K562 (cell line): Measurements from ENCODE around the gene DBH.
"Not testable (repeated sequence)": the region's sequence is repeated elsewhere in the genome, so short reads cannot be mapped to it uniquely, and the experiment has no call there.

Source experiments
- CTCF ChIP-seq, 3 experiments: IDR thresholded peaks in 2 of 3; conservative IDR thresholded peaks in 1 of 3; 2 replicates each; pipeline ENCODE4 v1.5.1; 2011 to 2012; ENCODE audit warnings: low read length in 3 of 3, mild to moderate bottlenecking in 3 of 3, control low read depth in 2 of 3, improper control_type of control experiment in 1 of 3, inconsistent platforms in 1 of 3, low read depth in 1 of 3, mixed read lengths in 1 of 3, moderate library complexity in 1 of 3; ENCODE audit not compliant: insufficient read depth in 2 of 3
- EP300 ChIP-seq: IDR thresholded peaks from 2 replicates; pipeline ENCODE4 v1.6.1; 2012; ENCODE audit warnings: low read length, improper control_type of control experiment
- EZH2 ChIP-seq: IDR thresholded peaks from 2 replicates; pipeline ENCODE4 v1.6.1; 2012; ENCODE audit warnings: low read depth, mild to moderate bottlenecking, inconsistent platforms, low read length, borderline replicate concordance
- HDAC8 ChIP-seq: fragments of 450-650 bp; IDR thresholded peaks from 2 replicates; pipeline ENCODE4 v1.6.1; 2016; ENCODE audit warnings: mild to moderate bottlenecking, missing genetic modification characterization, moderate library complexity, missing compliant biosample characterization
- KLF16 ChIP-seq: IDR thresholded peaks from 2 replicates; pipeline ENCODE4 v1.6.1; 2016; ENCODE audit warnings: antibody characterized with exemption
- MYC ChIP-seq, 2 experiments: fragments of 250-450 bp in 1 of 2; sonication (Bioruptor Pico) in 1 of 2; IDR thresholded peaks; 2 replicates each; pipeline versions ENCODE4 v1.5.1 to v1.6.1; 2012 to 2021; ENCODE audit warnings: low read depth in 2 of 2, borderline replicate concordance in 1 of 2, improper control_type of control experiment in 1 of 2, low read length in 1 of 2, mild to moderate bottlenecking in 1 of 2, moderate library complexity in 1 of 2
- NR3C1 ChIP-seq: sonication (generic); formaldehyde crosslinking; IDR thresholded peaks from 2 replicates; pipeline ENCODE4 v1.8.1; 2022; ENCODE audit warnings: missing genetic modification reagents
- POLR2A ChIP-seq: fragments of 450-650 bp; conservative IDR thresholded peaks from 2 replicates; pipeline ENCODE4 v1.6.1; 2016
- POLR2AphosphoS2 ChIP-seq: IDR thresholded peaks from 2 replicates; pipeline ENCODE4 v1.6.1; 2012; ENCODE audit warnings: low read length, improper control_type of control experiment
- RCOR1 ChIP-seq, 2 experiments: IDR thresholded peaks; 2 replicates each; pipeline ENCODE4 v1.6.1; 2012; ENCODE audit warnings: low read depth in 2 of 2, low read length in 2 of 2, borderline replicate concordance in 1 of 2, improper control_type of control experiment in 1 of 2
- ZBTB17 ChIP-seq: fragments of 450-650 bp; formaldehyde crosslinking; IDR thresholded peaks from 2 replicates; pipeline ENCODE4 v1.4.0; 2020; ENCODE audit warnings: mild to moderate bottlenecking
- ZFP30 ChIP-seq: fragments of 250-450 bp; sonication (Bioruptor Pico); IDR thresholded peaks from 2 replicates; pipeline ENCODE4 v1.8.0; 2022; ENCODE audit warnings: moderate library complexity, mild to moderate bottlenecking, inconsistent platforms, borderline replicate concordance
- ZNF197 ChIP-seq: fragments of 200-800 bp; sonication (Bioruptor generic); IDR thresholded peaks from 2 replicates; pipeline ENCODE4 v1.6.1; 2016; ENCODE audit warnings: low read depth, missing genetic modification characterization, missing compliant biosample characterization
- TF ChIP-seq, protein P1 (sequence below), 2 experiments: fragments of 150-350 bp in 1 of 2; IDR thresholded peaks; 2 replicates each; pipeline ENCODE4 v1.6.1; 2012 to 2016; ENCODE audit warnings: low read depth in 2 of 2, low read length in 2 of 2, mild to moderate bottlenecking in 1 of 2, moderate library complexity in 1 of 2

GRCh38 chr9:133626008-133626407 lies 10.2 kb upstream of the DBH start:
- not testable (repeated sequence) for TF ChIP-seq POLR2AphosphoS2; EP300; CTCF (IDR thresholded peaks at IDR 0.05 in 2 of 3, conservative IDR thresholded peaks at IDR 0.05 in 1 of 3; ENCODE audit: insufficient read depth in 2 of 3, low read depth in 1 of 3, low read length in 3 of 3); EZH2; ZBTB17 (CRISPR knock-in tag); POLR2A; ZFP30 (CRISPR knock-in tag); HDAC8 (tag); ZNF197 (CRISPR knock-in tag); NR3C1; KLF16; RCOR1 (IDR thresholded peaks at IDR 0.05; ENCODE audit: borderline replicate concordance in 1 of 2, low read depth in 2 of 2, low read length in 2 of 2); MYC (IDR thresholded peaks at IDR 0.05; ENCODE audit: low read depth, low read length); MYC (CRISPR knock-in tag; IDR thresholded peaks at IDR 0.05; ENCODE audit: borderline replicate concordance, low read depth)
- TF ChIP-seq, protein P1, sequence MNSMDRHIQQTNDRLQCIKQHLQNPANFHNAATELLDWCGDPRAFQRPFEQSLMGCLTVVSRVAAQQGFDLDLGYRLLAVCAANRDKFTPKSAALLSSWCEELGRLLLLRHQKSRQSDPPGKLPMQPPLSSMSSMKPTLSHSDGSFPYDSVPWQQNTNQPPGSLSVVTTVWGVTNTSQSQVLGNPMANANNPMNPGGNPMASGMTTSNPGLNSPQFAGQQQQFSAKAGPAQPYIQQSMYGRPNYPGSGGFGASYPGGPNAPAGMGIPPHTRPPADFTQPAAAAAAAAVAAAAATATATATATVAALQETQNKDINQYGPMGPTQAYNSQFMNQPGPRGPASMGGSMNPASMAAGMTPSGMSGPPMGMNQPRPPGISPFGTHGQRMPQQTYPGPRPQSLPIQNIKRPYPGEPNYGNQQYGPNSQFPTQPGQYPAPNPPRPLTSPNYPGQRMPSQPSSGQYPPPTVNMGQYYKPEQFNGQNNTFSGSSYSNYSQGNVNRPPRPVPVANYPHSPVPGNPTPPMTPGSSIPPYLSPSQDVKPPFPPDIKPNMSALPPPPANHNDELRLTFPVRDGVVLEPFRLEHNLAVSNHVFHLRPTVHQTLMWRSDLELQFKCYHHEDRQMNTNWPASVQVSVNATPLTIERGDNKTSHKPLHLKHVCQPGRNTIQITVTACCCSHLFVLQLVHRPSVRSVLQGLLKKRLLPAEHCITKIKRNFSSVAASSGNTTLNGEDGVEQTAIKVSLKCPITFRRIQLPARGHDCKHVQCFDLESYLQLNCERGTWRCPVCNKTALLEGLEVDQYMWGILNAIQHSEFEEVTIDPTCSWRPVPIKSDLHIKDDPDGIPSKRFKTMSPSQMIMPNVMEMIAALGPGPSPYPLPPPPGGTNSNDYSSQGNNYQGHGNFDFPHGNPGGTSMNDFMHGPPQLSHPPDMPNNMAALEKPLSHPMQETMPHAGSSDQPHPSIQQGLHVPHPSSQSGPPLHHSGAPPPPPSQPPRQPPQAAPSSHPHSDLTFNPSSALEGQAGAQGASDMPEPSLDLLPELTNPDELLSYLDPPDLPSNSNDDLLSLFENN (IDR thresholded peaks at IDR 0.05; ENCODE audit: low read depth in 2 of 2, low read length in 2 of 2) = not testable (repeated sequence)
